GM21786 (cell line): ENCODE data around the gene FBN3.
A peak's percentile ranks its signal among the peaks of the same experiment; 100 is the strongest.
"Not testable (repeated sequence)": the region's sequence is repeated elsewhere in the genome, so short reads cannot be mapped to it uniquely, and the experiment has no call there.

Experiments used
- ATAC-seq: cut with Tn5 transposase; IDR thresholded peaks from one replicate; pipeline ENCODE4 v1.9.1; 2021; ENCODE audit not compliant: unreplicated experiment

The FBN3 gene

GRCh38 chr19:8064911-8065874 is 84.2 kb downstream of the FBN3 start:
- no peak for ATAC-seq

- ATAC-seq = no peak
Observed at GRCh38 chr19:8057545-8058270, 91.7 kb downstream of the FBN3 start.

- no peak for ATAC-seq
Observed at GRCh38 chr19:8056533-8056932, 92.9 kb downstream of the FBN3 start.

GRCh38 chr19:8054169-8054568 is 95.2 kb downstream of the FBN3 start:
- ATAC-seq = no peak

GRCh38 chr19:8052464-8052859 is 96.9 kb downstream of the FBN3 start, which contains the start of gene CCL25:
Gene CCL25 (plus strand): TSS chr19:8052760. CDS start chr19:8053050, 290 bp downstream.
- no peak for ATAC-seq

- peak; percentile 70 for ATAC-seq
Observed at GRCh38 chr19:8050274-8051096, 98.9 kb downstream of the FBN3 start.

- no peak for ATAC-seq
Observed at GRCh38 chr19:8046569-8047165, 102.7 kb downstream of the FBN3 start.

GRCh38 chr19:8045872-8046568 is 103.4 kb downstream of the FBN3 start:
- ATAC-seq = no peak

- ATAC-seq = no peak
Observed at GRCh38 chr19:8044018-8044417, 105.4 kb downstream of the FBN3 start.

- ATAC-seq = no peak
Observed at GRCh38 chr19:8042900-8043299, 106.5 kb downstream of the FBN3 start.

- ATAC-seq = no peak
Observed at GRCh38 chr19:8041531-8041931, 107.9 kb downstream of the FBN3 start.

- ATAC-seq = no peak
Observed at GRCh38 chr19:8039231-8039630, 110.2 kb downstream of the FBN3 start.

GRCh38 chr19:8038815-8039214 is 110.6 kb downstream of the FBN3 start:
- no peak for ATAC-seq

GRCh38 chr19:8036434-8037099 is 112.8 kb downstream of the FBN3 start:
- ATAC-seq = no peak

GRCh38 chr19:8034178-8034525 is 115.2 kb downstream of the FBN3 start:
- ATAC-seq = no peak

GRCh38 chr19:8033287-8034177 is 115.9 kb downstream of the FBN3 start:
- not testable (repeated sequence) for ATAC-seq

- no peak for ATAC-seq
Observed at GRCh38 chr19:8030960-8031359, 118.4 kb downstream of the FBN3 start.

GRCh38 chr19:8028951-8029491 is 120.4 kb downstream of the FBN3 start:
- no peak for ATAC-seq
